GM12878 (cell line): ENCODE data around the gene RIPOR3. TPM values are rescaled to one million over a fixed set of nuclear protein-coding genes. Genes with fewer than 3 reads are reported as not detected.

Source experiments
- ATAC-seq: fragments of 200-7000 bp; cut with Tn5 transposase; 3 replicates; pipeline ENCODE4 v1.9.1; 2020; ENCODE audit warnings: mild to moderate bottlenecking, moderate library complexity
- BruUV-seq: library from RNA; stranded (reverse); fragments of 400-500 nt; replicated peaks from 2 replicates; lab custom pipeline; 2021; lab: Mats Ljungman, UMichigan
- CTCF ChIA-PET: fragments of 300-600 bp; sonication (Branson Sonifier 250); formaldehyde crosslinking; extraction: SDS; loops from one replicate; lab custom pipeline; 2021; ENCODE audit warnings: inconsistent platforms; lab: Yijun Ruan, JAX
- POLR2A ChIA-PET: fragments of 350-600 bp; formaldehyde crosslinking; extraction: SDS; loops from one replicate; lab custom pipeline; 2021; ENCODE audit warnings: inconsistent platforms; lab: Charles Lee
- RAD21 ChIA-PET: fragments of 300-600 bp; sonication (Branson Sonifier 250); formaldehyde crosslinking; loops from one replicate; lab custom pipeline; 2023; ENCODE audit warnings: antibody characterized with exemption; ENCODE audit not compliant: unreplicated experiment; lab: Charles Lee
- SMC1A ChIA-PET: fragments of 300-600 bp; sonication (Branson Sonifier 250); formaldehyde crosslinking; loops from one replicate; lab custom pipeline; 2023; ENCODE audit not compliant: unreplicated experiment, uncharacterized antibody; lab: Charles Lee
- DNase-seq: peaks from one replicate; pipeline ENCODE4 v3.0.0-alpha.2; 2011; ENCODE audit warnings: low read depth, low spot score
- FAIRE-seq: peaks from 3 replicates; lab custom pipeline; 2011; peaks lifted over from hg19 to GRCh38; lab: Jason Lieb, UNC
- H2AFZ ChIP-seq: 2 replicates; pipeline ENCODE4 v1.6.0; 2011; ENCODE audit warnings: low read depth, low read length, control low read depth; ENCODE audit not compliant: control insufficient read depth
- H3K27ac ChIP-seq: 2 replicates; pipeline ENCODE4 v1.5.1; 2011; ENCODE audit warnings: control low read depth; ENCODE audit not compliant: control insufficient read depth, insufficient read depth
- H3K27me3 ChIP-seq, 2 experiments: replicated peaks in 1 of 2; 2 replicates each; pipeline versions ENCODE4 v1.6.0 to v1.6.1; 2011; ENCODE audit warnings: low read length in 1 of 2; ENCODE audit not compliant: control insufficient read depth in 2 of 2, insufficient read depth in 2 of 2
- H3K36me3 ChIP-seq, 2 experiments: 2 replicates each; pipeline ENCODE4 v1.5.1; 2011; ENCODE audit warnings: low read length in 1 of 2; ENCODE audit not compliant: control insufficient read depth in 2 of 2, insufficient read depth in 2 of 2
- H3K4me1 ChIP-seq: 2 replicates; pipeline ENCODE4 v1.6.1; 2011; ENCODE audit warnings: mild to moderate bottlenecking, low read length, moderate library complexity, mixed read lengths; ENCODE audit not compliant: control insufficient read depth, insufficient read depth
- H3K4me2 ChIP-seq: 2 replicates; pipeline ENCODE4 v1.6.0; 2011; ENCODE audit warnings: control low read depth; ENCODE audit not compliant: control insufficient read depth, insufficient read depth
- H3K4me3 ChIP-seq: fragments of 200-600 bp; sonication (generic); 2 replicates; pipeline ENCODE4 v1.5.1; 2016
- H3K79me2 ChIP-seq: 2 replicates; pipeline ENCODE4 v1.6.0; 2011; ENCODE audit warnings: low read length; ENCODE audit not compliant: control insufficient read depth, insufficient read depth
- H3K9ac ChIP-seq: 2 replicates; pipeline ENCODE4 v1.8.0; 2011; ENCODE audit warnings: low read length, control low read depth, mixed read lengths; ENCODE audit not compliant: control insufficient read depth, insufficient read depth
- H3K9me3 ChIP-seq: replicated peaks from 3 replicates; pipeline ENCODE4 v1.5.1; 2011; ENCODE audit warnings: mild to moderate bottlenecking, low read length; ENCODE audit not compliant: control insufficient read depth, insufficient read depth
- H4K20me1 ChIP-seq: 2 replicates; pipeline ENCODE4 v1.6.0; 2011; ENCODE audit not compliant: control insufficient read depth, insufficient read depth
- ATF7 ChIP-seq: fragments of 450-650 bp; IDR thresholded peaks from 2 replicates; pipeline ENCODE4 v1.6.1; 2016; ENCODE audit warnings: low read depth, mild to moderate bottlenecking
- HDAC6 ChIP-seq: fragments of 200-600 bp; sonication (generic); IDR thresholded peaks from one replicate; pipeline ENCODE4 v1.8.0; 2017; ENCODE audit warnings: antibody characterized with exemption; ENCODE audit not compliant: unreplicated experiment
- HDGF ChIP-seq: fragments of 450-650 bp; IDR thresholded peaks from 2 replicates; pipeline ENCODE4 v1.6.1; 2016; ENCODE audit warnings: antibody characterized with exemption
- HSF1 ChIP-seq: fragments of 150-350 bp; IDR thresholded peaks from 2 replicates; pipeline ENCODE4 v1.6.1; 2014; ENCODE audit warnings: mild to moderate bottlenecking, low read depth, low read length
- NBN ChIP-seq: fragments of 450-650 bp; IDR thresholded peaks from 2 replicates; pipeline ENCODE4 v1.6.1; 2016
- SIN3A ChIP-seq: IDR thresholded peaks from 2 replicates; pipeline ENCODE4 v1.6.1; 2012; ENCODE audit warnings: low read depth, low read length, improper control_type of control experiment
- ZBTB4 ChIP-seq: fragments of 450-650 bp; formaldehyde crosslinking; IDR thresholded peaks from 2 replicates; pipeline ENCODE4 v1.4.0; 2022; ENCODE audit warnings: mild to moderate bottlenecking, moderate library complexity
- WGBS: methylation state at CpG from one replicate; pipeline ENCODE4 v1.1.6; 2016; ENCODE audit warnings: low lambda C conversion rate; ENCODE audit not compliant: insufficient replicate concordance, insufficient coverage; ENCODE audit errors: missing lambda C conversion rate; 5-methylcytosine and 5-hydroxymethylcytosine counted together
- in situ Hi-C: fragments of 300-500 bp; cut with MboI; formaldehyde crosslinking; loops from 9 replicates; pipeline ENCODE4 v1.14.3; 2018; ENCODE audit warnings: mixed read lengths
- intact Hi-C: fragments of 100-400 bp; cut with micrococcal nuclease; formaldehyde crosslinking; loops from one replicate; pipeline ENCODE4 v1.14.2; 2022; ENCODE audit not compliant: unreplicated experiment
- polyA plus RNA-seq, 11 experiments: library from polyadenylated mRNA; depleted of rRNA in 4 of 11; unstranded in 6 of 11; stranded (reverse) in 5 of 11; fragments of >200 nt; fragmentation: Nextera tagmentation in 4 of 11; fragmentation: Illumina TruSeq in 1 of 11; extraction: Ambion mirVana in 4 of 11; extraction: Trizol in 1 of 11; gene quantifications; 1 replicate in 1 of 11; 2 replicates in 10 of 11; pipeline versions ENCODE4 v1.2.1 to v1.2.3, GENCODE V29; 2011 to 2016; ENCODE audit warnings: inconsistent platforms in 2 of 11, missing spikeins in 2 of 11, low read depth in 1 of 11
- total RNA-seq, 4 experiments: library from RNA; depleted of rRNA in 3 of 4; stranded (reverse); fragments of >200 nt in 3 of 4; fragmentation: Illumina TruSeq in 1 of 4; extraction: Trizol in 1 of 4; gene quantifications; 2 replicates each; pipeline versions ENCODE4 v1.2.1 to v1.2.3, GENCODE V29; 2013 to 2021

Gene RIPOR3
- total and polyA plus RNA-seq, 10 of the 15 experiments (the other 5 are each of a cell fraction or from before 2014, with no cell fraction given), result 0.04 to 0.55 (median 0.12) TPM; not detected in 6

GRCh38 chr20:50615407-50615806, 75.9 kb downstream of the RIPOR3 start:
- H2AFZ ChIP-seq, result no peak overlapping the region
- ChIA-PET RAD21 (no interaction called here), POLR2A (no interaction called here), SMC1A (no interaction called here), CTCF (no interaction called here)
- no peaks in the 10 kb centered on the region for H3K79me2 ChIP-seq
- H3K36me3 ChIP-seq, result no peaks in the 10 kb centered on the region
- DNase-seq, result no peak
- 62% methylated on average over 6 of the region's 6 CpGs for WGBS
- BruUV-seq, result no TSS peak
- no peaks in the 10 kb centered on the region for H3K27me3 ChIP-seq
- TF ChIP-seq HDGF (no peak), HSF1 (no peak), HDAC6 (no peak), ATF7 (no peak), NBN (no peak), SIN3A (no peak), ZBTB4 (CRISPR knock-in tag) (no peak)
- H3K9ac ChIP-seq, result no peak overlapping the region
- no peak overlapping the region for H3K4me2 ChIP-seq
- H3K4me3 ChIP-seq, result no peak overlapping the region
- no peak overlapping the region for H3K27ac ChIP-seq
- no peaks in the 10 kb centered on the region for H3K9me3 ChIP-seq
- no peaks in the 10 kb centered on the region for H4K20me1 ChIP-seq
- no peak for ATAC-seq
- intact Hi-C loops, result no loop called here
- in situ Hi-C loops, result no loop called here
- FAIRE-seq, result no peak
- H3K4me1 ChIP-seq, result no peaks in the 10 kb centered on the region; the same call in 1 of the 2 replicates
